GM13977 (cell line): Measurements from ENCODE around the gene CEP85.

ENCODE experiments used
- DNase-seq: peaks from one replicate; pipeline ENCODE4 v3.0.0; 2012; ENCODE audit warnings: low spot score
- in situ Hi-C: fragments of 300-500 bp; cut with MboI; formaldehyde crosslinking; loops from one replicate; pipeline ENCODE4 v1.12.0; 2022; ENCODE audit warnings: low sequenced_read_pairs, low pct_unique_long_range_greater_than_20kb, mixed read lengths, inconsistent platforms; ENCODE audit not compliant: unreplicated experiment
- TF ChIP-seq, protein P1 (sequence below): IDR thresholded peaks from 2 replicates; pipeline ENCODE4 v1.5.1; 2012; ENCODE audit warnings: mild to moderate bottlenecking, control low read depth; ENCODE audit not compliant: insufficient read depth; ENCODE audit errors: extremely low read depth, missing control alignments

The CEP85 gene

GRCh38 chr1:26293911-26294463, 60.0 kb downstream of the CEP85 start:
- TF ChIP-seq, protein P1, sequence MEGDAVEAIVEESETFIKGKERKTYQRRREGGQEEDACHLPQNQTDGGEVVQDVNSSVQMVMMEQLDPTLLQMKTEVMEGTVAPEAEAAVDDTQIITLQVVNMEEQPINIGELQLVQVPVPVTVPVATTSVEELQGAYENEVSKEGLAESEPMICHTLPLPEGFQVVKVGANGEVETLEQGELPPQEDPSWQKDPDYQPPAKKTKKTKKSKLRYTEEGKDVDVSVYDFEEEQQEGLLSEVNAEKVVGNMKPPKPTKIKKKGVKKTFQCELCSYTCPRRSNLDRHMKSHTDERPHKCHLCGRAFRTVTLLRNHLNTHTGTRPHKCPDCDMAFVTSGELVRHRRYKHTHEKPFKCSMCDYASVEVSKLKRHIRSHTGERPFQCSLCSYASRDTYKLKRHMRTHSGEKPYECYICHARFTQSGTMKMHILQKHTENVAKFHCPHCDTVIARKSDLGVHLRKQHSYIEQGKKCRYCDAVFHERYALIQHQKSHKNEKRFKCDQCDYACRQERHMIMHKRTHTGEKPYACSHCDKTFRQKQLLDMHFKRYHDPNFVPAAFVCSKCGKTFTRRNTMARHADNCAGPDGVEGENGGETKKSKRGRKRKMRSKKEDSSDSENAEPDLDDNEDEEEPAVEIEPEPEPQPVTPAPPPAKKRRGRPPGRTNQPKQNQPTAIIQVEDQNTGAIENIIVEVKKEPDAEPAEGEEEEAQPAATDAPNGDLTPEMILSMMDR, result no peak
- DNase-seq, result no peak
- in situ Hi-C loops, result no loop called here

GRCh38 chr1:26295194-26296138, 61.5 kb downstream of the CEP85 start:
- TF ChIP-seq, protein P1, result no peak

GRCh38 chr1:26296340-26297056, 62.5 kb downstream of the CEP85 start:
- TF ChIP-seq, protein P1, result no peak
- no peak for DNase-seq
- in situ Hi-C loops, result no loop called here

More at GRCh38 chr1:26295194-26296138, 61.5 kb downstream of the CEP85 start:
- in situ Hi-C loops, result no loop called here
- no peak for DNase-seq

- in situ Hi-C loops, result no loop called here
- TF ChIP-seq, protein P1, result no peak
- DNase-seq, result no peak
Observed at GRCh38 chr1:26297057-26297790, 63.2 kb downstream of the CEP85 start.

GRCh38 chr1:26297791-26298124, 63.8 kb downstream of the CEP85 start:
- DNase-seq, result no peak
- TF ChIP-seq, protein P1, result no peak
- in situ Hi-C loops, result no loop called here
